Non-pigmented ciliary epithelial cell (primary cell): ENCODE measurements around the gene MAB21L1.

ENCODE experiments used
- DNase-seq: peaks from one replicate; pipeline ENCODE4 v3.0.0-alpha.2; 2010; ENCODE audit warnings: low read depth

The MAB21L1 gene

DNA sequence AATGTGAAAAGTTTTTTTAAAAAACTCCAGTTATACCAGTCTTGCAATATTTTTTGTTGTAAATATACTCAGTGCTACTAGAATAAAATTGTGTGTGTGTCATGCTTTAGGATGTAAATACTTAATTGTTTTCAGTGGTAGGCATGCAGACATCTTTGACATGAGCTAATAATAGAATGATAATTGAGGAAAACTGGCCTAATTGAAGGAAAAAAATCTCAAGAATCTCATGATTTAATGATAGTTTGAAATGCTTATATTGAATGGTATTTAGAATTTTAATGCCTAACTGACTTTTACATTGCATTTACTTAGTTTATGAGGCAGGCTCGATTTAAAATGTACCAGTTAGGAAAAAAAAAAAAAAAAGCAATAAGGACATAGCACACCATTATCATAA lies 3.2 kb upstream of the MAB21L1 start:
- DNase-seq: no peak

DNA sequence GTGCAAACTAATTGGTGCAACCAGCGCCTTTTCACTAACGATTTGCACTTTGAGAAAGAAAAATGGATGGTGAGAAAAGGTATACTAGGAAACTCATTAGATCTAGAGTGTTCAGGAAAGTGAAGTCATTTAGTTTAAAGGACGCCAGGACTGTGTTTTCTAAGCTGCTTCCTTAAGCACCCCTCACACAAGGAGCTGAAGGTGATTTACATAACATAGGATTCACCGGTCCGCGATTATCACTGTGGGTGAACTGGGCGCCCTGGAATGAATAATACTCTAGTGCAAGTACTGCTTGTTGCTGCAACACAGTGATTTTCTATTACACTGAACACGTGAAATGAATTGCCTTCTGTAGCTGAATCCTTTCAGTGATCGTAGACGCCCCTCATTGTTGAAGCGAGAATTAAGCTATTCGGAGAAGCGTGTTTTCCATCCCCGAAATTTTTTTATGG lies 2.6 kb upstream of the MAB21L1 start:
- DNase-seq: no peak

DNA sequence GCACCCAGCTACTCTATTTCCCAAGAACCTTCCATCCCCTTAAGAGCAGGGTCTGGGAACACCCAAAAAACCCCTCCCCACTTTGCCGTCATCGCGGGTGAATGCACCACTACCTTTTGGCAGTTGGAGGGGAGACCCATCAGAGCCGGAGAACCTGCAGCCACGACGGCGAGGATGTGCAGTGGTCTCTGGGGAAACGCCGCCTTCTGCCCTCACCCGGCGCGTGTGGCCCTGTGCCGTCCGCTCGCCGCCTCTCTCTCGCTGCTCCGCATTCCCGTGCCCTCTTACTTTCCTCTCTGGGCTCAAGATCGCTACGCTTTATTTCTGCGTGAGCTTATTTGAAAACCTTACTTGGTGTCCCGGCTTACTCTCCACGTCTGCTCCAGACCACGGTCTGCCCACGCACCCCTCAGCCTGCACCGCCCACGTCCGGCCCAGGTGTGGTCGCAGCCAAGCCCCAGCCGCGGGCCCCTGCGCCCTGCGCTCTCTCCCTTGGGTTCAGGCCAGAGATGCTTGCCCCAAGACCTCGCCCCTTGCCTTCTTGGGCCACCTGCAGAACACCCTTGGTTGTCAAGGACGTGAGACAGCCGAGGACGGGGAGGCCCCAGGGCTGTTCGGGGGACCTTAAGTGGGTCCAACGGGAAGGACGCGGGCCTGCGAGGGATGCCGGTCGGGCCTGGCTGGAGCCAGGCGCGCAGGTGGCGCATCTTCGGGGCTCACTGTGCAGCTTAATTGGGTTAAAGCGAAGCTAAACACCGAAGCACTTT lies 2.0 kb upstream of the MAB21L1 start:
- no peak for DNase-seq

DNA sequence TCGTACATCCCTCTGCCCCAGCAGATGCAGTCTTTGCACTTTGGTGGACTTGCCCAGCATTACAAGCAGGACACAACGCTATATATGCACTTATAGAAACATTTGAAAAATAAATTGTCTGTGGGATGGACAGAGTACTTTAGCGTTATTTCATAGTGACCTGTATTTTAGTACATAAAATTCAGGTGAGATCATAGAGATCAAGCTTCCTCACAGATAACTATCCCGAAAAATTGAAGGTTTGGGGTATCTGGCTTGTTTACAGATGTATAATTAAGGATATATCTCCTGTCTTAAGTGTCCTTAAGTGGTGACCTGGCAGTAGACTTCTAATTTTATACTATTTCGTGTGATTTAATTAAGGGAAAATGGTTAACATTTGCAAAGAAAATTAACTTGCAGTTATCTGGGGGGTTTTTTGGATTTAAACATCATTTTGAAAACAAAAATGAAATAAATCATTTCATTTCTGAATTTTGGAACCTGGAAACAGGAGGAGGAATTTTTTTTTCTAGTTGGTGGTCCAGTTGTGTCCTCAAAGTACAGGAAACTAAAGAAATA lies 977 bp upstream of the MAB21L1 start:
- DNase-seq: no peak

DNA sequence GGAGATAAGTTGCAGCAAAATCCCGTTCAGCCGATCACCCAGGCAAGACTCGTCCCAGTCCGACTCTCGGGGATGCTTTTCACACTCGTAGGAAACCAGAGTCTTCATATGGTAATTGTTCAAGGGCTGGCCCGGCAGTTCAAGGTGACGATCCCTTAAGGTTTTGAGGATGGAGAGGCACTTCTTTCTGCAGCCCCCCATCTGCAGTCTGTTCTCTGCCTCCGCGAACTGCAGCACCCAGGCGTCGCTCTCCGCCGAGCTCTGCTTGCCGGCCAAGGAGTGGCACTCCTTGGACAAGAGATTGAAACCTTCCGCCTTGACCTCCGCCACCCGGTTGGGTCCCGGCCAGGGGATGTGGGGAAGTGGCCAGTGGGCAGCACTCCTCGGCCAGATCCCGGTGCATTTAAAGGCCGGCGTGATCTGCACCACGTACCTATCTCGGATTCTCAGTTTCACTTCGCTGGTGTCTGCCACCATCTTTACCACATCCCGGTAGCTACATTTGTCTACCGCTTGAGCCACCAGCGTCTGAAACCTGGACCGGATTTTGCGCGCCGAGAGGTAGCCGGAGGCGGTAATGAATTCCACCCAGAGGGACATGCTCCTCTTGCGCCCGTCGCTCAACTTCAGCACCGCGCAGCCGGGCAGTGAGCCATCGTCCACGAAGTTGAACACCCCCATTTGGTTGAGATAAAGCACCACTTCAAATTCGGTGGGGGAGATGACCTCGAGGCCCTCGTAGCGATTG lies 1.1 kb downstream of the MAB21L1 start:
- DNase-seq: no peak

DNA sequence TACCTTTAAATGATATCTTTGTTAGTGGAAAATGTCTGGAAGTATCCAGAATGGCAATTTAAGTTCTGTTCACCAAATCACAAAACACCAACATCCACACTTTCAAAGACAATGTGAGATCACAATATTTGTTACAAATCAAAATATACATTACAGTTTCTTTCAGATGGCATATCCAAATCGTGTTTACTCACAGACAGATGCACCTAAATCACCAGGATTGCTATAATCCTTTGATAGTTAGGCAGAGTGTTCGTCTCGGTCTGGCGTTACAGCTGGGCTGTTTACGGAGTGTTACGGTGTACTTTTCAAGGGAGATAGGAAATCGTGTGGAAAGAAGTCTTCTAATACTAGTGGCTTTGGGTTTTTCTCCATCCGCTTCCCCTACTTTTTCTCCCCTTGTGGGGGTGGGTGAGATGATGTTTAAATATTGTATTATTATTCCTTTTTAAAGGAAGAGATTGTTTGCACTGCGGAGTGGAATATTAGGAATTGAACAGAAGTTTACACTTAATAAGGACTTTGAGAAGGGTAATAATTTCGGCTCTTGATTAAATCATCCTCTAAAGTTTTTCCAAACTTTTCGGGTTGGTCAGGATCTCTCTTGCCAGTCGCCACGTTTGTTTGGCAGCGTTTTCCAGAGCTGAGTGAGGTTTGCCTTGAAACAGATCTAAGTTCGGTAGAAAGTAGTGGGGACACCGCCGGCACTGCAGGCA lies 1.8 kb downstream of the MAB21L1 start:
- no peak for DNase-seq

DNA sequence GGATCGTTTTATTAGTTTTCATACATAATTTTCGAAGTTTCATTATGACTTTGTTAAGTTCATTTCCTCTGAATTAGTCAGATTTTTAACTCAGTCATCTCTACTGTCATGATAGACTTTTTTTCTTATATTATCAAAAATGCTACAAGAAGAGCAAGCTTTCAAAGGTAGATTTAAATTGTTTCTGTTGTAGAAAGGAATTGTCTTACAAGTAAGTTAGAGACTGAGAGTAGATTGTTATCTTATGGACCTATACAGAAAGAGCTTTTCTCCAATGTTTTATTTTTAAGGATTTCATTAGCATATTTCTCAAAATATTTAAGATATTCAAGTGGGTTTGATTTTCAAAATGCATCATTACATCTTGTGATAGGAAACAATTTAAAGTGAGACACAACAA lies 2.7 kb downstream of the MAB21L1 start:
- no peak for DNase-seq

DNA sequence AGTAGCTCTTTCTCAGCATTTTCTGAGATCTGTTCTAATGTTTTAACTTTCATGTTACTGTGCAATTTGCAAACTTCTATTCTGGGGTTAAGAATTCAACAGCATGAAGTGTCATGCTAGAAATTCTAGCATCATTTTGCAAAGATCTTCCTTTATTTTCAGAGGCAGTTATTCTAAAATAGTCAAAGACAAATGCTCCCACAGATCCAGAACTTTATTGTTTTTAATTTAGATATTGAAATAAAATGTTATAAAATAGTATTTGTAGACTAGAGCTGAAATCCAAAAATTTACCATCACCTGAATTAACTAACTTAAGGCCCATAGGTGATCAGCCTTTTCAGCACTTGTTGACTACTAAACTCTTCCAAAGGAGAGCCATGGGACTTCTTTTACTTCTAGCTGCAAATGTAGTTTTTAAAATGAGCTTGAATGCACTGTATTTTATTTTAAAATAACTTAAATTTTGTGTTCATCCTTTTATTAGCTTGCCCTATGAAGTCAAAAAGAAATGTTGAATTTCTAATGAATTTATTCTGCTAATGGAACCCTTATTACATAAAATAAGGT lies 3.2 kb downstream of the MAB21L1 start:
- no peak for DNase-seq

DNA sequence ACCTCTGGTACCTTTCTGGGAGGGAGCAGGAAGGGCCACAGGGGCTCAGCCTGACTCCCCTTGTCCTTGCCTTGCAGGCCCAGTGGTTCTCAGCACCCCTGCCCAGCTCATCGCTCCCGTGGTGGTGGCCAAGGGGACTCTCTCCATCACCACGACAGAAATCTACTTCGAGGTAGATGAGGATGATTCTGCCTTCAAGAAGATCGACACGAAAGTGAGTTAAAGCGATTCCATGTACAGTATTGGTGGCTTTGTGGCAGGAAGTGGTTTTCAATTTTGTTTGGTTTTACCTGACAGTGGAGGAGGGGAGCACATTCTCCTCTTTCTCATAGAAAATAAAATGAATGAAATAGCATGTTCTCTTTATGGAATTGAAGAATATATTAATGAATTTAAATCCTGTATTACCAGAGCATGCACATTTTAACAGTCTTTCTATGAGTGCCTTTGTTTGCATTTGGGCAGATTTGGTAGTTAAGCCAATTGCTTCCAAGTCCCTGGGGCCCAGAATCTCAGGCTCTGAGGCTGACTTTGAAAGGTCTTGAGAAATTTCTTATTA lies 4.1 kb downstream of the MAB21L1 start:
- no peak for DNase-seq

DNA sequence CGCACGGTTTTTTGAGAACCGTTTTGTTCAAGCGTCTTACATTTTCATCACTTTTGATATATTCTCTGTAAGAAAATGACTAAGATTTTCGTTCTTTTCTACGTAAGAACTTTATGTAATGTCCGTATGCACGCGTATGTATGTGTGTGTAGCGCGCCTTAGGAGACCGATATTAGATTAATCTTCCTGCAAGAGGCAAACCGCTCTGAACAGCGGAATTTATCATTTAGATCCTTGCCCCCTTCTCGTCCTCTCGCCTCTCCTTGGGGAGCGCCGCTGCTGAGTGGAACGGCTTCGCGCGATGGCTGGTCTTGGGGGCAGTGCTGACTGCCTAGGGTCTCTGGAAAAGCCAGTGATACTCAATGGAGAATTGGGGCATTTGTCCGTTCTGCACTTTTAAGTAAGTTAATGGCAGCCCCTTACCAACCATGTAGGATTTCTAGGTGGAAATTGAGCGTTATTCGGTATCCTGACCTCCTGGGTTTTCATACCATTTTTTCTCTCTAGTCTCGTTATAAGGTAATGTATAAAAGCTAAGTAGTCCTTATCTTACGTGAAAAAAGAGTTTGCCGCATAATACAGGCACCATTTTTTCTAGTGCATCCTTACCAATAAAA lies 4.7 kb downstream of the MAB21L1 start:
- no peak for DNase-seq

DNA sequence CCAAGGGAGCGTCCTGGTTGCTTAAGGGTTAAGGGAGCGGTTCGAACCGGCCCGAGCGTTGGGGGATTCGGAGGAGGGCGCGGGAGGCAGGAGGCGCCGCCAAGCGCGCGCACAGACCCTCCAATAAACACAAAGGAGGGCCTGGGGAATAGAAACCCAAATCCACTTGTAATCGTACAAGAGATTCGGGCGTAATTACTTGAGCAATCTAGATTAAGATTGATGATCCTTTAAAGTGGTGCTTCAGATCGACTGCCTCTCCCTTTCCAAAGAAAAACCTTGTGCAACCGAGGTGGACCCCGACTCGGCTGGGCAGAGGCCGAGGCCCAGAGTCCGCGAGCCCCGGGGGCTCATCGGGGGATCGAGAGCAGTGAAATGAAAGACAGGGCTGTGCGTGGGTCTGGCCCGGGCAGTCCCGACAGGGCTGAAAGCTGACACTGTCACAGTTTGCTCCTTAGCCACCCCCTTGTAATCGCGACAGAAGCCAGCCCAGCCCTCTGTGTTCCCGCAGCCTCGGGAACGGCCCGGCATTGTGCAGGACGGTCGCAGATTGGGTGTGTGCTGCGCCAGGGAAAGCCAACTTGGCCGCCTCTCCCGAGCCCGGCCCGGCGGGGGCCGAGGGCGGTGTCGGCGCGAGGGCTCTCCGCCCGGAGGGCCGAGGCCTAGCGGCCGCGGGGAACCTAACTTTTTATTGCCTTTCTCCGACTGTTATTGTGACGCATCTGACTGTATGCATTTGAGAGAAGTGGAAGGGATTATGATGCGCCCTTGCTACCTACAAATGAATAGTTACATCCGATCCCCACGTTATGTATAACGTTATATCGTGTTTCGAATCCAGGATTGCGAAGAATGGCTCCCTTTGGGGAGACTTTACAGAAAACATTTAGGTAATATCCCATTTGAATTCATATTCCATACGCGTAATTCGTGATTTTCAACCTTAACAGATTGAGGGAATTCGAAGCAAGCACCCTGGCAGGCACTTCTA lies 5.5 kb downstream of the MAB21L1 start:
- no peak for DNase-seq

DNA sequence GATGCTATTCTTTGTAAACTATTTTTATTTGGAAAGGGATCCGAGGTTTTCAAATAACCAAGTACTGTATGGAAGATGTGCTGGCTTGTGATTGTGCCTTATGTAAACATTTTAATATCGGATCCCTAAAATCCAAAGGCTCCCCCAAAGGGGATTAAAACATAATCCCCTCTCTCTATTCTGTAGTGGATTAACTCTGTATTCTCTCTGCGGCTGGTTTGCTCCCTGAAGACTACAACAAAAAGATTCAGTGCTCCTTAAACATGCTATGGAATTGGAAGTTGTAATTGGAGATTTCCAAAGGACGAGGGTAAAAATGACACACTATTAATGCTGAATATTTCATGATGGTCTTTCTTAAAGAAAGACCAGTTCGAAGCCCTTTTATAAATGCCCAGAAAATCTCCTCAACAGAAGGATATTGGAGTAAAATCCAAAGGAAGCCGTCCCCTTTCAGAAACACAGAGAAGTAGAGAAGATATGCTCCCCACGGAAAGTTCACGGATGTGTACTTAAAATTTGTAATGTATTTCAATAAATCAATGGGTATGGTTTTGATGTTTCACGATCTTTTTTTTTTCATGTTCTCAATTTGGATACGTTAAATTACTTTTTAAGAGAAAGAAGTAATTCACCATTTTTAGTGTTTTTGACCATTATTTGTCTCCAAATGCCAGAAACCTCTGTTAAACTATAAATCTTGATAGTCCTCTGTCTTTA lies 6.5 kb downstream of the MAB21L1 start:
- no peak for DNase-seq

DNA sequence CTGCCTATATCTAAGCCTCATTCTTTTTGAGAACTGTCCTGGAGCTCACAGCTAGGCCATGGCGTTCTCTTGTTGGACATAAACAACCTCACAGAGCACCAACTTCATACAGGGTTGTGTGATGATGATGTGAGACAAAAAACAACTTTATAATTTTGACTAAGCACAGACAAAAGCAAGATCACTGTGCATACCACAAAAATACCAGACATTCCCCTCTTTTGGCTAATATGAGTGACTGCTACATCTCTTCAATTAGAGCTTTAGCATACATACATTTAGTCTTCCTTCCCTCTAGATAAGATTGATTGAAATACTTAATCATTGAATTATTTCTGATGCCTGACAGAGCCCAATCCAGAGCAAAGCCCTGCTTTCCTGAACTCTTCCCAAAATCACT lies 8.3 kb downstream of the MAB21L1 start:
- DNase-seq: no peak

DNA sequence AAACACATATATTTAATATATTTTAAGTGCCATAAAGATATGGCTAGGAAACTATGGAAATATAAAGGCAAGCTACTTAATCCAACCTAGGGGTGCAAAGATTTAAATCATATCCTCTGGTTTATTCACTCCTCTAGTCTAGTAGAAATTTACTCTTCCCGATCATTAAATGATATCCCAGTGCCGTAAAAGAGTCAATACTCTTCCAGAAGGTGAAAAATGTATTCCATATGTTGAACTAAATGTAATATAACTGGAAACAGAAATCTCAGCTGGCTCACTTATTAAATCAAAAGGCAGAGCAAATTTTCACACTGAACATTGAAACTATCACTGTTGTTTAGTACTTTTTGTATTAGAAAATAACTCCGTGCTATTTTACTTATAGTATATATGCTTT lies 11.1 kb downstream of the MAB21L1 start:
- no peak for DNase-seq

DNA sequence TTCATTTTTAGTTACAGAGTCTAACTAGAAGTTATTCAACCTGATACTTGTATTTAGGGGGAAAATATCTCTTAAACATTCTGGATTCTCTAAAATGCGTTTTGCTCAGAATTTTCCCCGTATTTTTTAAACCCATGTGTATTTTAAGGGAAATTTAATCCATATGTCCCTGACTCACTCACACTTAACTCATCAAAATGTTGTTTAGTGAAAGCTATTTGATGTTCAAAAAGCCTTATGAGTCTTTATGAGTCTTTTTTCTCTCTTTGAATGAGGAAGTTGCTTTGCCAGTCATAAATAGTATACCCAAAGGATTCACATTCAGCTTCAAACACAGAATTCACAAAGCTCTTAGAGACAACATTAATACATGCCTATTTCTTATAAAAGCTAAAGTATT lies 16.4 kb downstream of the MAB21L1 start:
- DNase-seq: no peak

DNA sequence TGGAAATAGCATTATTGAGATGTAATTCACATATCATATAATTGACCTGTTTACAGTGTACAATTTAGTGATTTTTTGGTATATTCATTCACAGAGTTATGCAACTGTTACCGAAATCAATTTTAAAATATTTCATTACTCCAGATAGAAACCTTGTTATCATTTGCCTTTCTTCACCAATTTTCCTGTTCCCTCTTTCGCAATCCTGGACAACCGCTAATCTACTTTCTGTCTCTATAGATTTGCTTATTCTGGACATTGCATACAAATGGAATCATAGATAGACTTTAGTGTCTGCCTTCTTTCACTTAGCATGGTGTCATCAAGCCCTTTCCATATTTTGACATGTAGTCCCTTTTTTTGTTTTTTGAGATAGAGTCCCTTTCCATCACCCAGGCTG lies 19.2 kb downstream of the MAB21L1 start:
- no peak for DNase-seq

DNA sequence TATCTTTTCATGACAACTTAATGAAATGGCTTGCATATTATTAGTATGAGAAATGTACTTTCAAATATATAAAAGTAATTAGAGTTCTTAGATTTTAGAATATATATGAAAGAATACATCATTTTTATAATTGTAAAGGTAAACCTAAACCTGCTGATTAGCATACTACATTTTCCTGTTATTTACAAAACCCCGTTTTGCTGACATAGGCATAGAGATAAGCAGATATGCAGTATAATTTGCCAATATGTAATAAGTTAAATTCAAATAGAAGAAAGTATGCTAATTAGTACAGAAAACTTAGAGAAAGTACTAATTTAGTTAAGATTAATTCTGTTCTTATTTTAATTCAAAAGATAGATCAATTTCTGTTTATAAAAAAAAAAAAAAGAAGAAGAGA lies 21.5 kb downstream of the MAB21L1 start:
- no peak for DNase-seq

DNA sequence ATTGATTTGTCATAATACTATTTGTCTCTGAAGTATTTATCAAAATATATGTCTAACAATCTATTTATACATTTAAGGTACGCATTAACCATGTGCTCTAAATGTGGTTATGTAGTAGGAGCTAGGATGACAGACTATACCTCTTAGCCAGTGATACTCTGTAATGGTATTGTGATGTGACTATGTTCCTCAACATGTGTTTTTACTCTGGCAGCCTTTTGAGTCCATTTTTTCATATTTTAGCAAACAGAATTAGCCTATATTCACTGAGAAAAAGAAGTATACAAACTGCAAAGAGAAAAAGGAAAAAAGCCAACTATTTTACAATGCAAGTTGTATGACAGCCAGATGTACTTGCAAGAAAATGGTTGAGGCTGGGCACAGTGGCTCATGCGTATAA lies 26.7 kb downstream of the MAB21L1 start:
- no peak for DNase-seq

DNA sequence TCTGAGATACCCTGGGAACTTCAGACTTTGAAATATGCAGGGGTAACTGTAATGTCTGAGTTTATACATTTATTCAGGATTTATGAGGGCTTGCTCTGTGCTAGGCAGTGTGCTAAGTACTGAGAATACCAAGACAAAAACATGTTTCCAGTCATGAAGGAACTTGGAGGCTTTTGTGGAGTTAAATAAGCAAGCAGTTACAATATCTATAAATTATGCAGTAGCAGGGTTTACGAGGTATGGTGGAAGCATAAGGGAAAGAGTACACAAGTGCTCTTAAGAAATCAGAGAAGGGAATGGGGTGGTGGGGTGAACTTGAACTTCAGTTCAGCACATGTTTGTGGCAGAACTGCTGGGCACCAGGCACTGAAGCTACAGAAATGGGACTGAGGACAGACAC lies 28.0 kb downstream of the MAB21L1 start:
- no peak for DNase-seq
